Keratinocyte (primary cell): Measurements from ENCODE around the gene CAPRIN2.

Experiments
- CTCF ChIP-seq, 3 experiments: IDR thresholded peaks in 1 of 3; conservative IDR thresholded peaks in 1 of 3; optimal IDR thresholded peaks in 1 of 3; 2 replicates in 2 of 3; 3 replicates in 1 of 3; pipeline versions ENCODE3 to v1.5.1; 2011; ENCODE audit warnings: low read length in 3 of 3, mild to moderate bottlenecking in 3 of 3, moderate library complexity in 2 of 3, control low read depth in 1 of 3, inconsistent platforms in 1 of 3; ENCODE audit not compliant: insufficient read depth in 2 of 3; ENCODE audit errors: extremely low read depth in 1 of 3
- EZH2 ChIP-seq: IDR thresholded peaks from one replicate; pipeline ENCODE4 v1.6.1; 2012; ENCODE audit warnings: inconsistent platforms, mild to moderate bottlenecking, low read length, moderate library complexity

GRCh38 chr12:30701056-30701455, 53.7 kb downstream of the CAPRIN2 start:
- no peak for TF ChIP-seq CTCF (optimal IDR thresholded peaks at IDR 0.05 in 1 of 3, IDR thresholded peaks at IDR 0.05 in 1 of 3, conservative IDR thresholded peaks at IDR 0.05 in 1 of 3; ENCODE audit: extremely low read depth in 1 of 3, insufficient read depth in 2 of 3, low read length in 3 of 3)
- TF ChIP-seq EZH2, result no peak
